Iris pigment epithelial cell (primary cell): ENCODE measurements around the gene HDAC4.

Source experiments
- DNase-seq: peaks from one replicate; pipeline ENCODE4 v3.0.0-alpha.2; 2011; ENCODE audit warnings: low read depth

Gene HDAC4

DNA sequence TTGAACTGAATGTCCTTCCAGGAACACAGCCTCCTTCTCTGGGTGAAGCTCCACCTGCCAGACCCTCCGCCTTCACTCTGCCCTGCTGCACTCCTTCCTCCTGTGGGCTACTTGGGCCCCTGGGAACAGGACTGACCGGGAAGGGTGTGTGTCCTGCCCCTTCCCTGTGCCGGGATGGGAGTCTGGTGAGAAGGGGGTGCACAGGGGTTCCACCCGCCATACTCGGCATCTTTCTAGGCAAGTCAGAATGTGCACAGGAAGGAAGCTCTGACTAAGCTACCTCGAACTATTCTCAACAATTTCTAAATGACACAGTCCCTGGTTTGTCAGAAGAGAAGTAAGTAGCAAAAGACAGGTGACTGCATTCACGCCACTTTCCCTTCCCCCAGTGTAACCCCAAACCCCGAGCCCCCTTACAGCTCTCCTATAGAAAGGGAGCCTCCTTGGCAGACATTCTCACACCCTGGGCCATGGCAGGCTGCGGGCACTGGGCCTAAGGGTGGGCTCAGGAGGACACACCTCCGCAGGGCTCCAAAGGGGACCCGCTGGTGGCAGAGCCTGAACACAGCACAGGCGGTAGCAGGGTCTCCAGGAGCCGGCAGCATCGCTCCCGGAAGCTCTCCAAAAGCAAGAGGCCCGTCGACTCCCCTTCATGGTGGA, 184.1 kb downstream of the HDAC4 start:
- DNase-seq, result no peak

- DNase-seq, result no peak
Observed at GRCh38 chr2:239215988-239216613, 184.7 kb downstream of the HDAC4 start.

- no peak for DNase-seq
Observed at GRCh38 chr2:239215136-239215925, 185.5 kb downstream of the HDAC4 start.

GRCh38 chr2:239214725-239215124, 186.1 kb downstream of the HDAC4 start:
- no peak for DNase-seq

GRCh38 chr2:239213643-239214101, 187.1 kb downstream of the HDAC4 start:
- no peak for DNase-seq

DNA sequence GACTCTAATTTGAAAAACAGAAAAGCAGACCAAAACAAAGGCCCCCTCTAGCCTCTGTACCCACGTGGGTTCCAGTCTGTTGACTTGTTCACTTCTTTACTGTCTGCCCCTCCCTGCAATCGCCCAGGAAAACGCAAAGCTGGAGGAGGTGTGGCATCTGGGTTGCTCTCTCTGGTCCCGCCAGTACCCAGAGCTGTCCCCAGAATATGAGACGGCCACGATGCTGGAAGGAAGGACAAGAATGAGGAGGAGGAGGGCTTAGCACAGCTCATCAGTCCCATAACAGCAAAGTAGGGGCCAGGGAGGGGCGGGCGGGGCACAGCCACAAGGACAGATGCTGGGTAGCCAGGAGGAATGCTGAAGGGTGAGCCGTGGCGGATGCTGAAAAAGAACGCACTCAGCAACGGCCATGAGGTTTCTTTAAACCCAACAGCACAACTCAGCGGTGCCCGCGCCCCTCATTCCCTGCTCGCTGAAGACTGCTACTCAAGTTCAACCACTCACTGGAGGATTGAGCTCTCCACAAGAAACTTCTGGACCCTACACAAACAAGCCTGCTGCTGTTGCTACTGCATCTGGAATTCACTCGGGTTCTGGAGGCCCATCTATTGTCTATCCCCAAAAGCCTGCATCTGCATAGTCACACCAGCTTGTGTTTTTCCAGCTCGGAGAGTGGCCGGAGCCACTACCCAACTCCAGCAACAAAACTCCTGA, 187.7 kb downstream of the HDAC4 start:
- no peak for DNase-seq

DNA sequence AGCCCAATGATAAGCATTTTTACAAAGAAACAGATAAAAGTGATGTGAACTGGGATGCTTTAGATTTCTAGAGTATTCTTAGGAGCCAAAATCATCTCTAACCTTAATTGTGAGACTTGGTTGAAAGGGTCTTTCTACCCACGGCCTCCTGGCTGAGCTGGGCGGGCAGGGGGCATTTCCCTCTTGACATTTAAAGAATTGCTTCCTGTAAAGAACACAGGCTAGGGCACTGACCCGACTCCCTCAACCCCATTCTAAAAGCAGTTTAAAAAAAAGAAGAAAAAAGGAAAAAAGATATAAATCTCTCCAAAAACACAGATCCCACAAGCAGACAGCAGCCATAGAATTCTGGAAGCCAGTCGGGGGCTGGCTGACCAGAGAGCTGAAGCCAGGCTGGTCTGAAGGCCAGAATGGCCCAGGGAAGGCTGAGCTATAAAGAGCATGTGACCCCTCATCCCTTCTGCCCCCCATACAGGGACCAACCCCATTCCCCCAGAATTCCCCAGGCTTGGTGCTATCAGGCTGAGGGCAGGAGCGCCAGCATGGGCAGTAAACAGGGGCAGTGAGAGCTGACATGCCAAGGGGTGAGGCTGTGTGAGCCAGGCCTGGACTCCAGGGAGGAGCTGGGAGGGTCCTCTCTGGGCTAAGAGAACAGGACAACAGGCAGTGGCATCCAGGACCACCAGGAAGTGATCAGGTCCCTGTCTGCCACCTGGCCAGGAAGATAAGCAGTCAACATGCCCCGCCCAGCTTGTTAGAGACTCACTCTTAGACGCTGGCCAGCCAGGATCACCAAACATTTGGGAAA, 188.5 kb downstream of the HDAC4 start:
- no peak for DNase-seq

DNA sequence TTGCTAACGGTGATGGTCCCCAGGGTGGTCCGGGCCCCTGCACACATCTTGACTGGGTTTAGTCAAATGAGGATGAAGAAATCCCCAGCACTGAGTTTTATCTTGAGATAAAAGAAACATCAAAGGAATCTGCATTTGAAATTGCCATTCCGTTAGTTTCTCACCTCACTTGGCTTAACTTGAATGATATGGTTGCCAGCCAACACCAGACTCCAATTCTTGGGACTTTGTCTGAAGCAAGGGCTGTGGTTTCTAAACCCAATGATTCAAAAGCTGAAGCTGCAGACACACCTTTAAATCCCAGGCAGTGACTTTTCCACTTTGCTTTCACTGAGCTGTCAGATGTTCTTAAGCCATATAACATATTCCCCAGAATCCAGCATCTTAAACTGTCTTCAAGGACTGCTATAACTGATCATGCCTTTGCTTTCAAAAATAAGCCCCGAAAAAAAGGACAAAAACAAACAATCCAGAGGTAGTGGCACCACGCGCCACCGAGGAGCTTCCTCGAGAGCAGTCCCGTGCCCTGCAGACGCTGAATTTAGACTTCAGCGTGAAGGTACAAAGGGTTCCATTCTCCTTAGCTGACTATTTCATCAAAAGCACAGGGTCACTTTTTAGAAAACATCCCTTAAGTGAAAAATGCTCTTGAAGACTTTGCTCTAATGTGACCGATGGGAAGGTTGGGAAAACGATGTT, 189.3 kb downstream of the HDAC4 start:
- no peak for DNase-seq

- no peak for DNase-seq
Observed at GRCh38 chr2:239209783-239210182, 191.0 kb downstream of the HDAC4 start.

GRCh38 chr2:239208465-239209180, 192.2 kb downstream of the HDAC4 start:
- no peak for DNase-seq

- no peak for DNase-seq
Observed at GRCh38 chr2:239206851-239207250, 194.0 kb downstream of the HDAC4 start.

GRCh38 chr2:239206042-239206441, 194.8 kb downstream of the HDAC4 start:
- no peak for DNase-seq

GRCh38 chr2:239204876-239205468, 195.8 kb downstream of the HDAC4 start:
- DNase-seq, result no peak

- no peak for DNase-seq
Observed at GRCh38 chr2:239204136-239204875, 196.5 kb downstream of the HDAC4 start.

DNA sequence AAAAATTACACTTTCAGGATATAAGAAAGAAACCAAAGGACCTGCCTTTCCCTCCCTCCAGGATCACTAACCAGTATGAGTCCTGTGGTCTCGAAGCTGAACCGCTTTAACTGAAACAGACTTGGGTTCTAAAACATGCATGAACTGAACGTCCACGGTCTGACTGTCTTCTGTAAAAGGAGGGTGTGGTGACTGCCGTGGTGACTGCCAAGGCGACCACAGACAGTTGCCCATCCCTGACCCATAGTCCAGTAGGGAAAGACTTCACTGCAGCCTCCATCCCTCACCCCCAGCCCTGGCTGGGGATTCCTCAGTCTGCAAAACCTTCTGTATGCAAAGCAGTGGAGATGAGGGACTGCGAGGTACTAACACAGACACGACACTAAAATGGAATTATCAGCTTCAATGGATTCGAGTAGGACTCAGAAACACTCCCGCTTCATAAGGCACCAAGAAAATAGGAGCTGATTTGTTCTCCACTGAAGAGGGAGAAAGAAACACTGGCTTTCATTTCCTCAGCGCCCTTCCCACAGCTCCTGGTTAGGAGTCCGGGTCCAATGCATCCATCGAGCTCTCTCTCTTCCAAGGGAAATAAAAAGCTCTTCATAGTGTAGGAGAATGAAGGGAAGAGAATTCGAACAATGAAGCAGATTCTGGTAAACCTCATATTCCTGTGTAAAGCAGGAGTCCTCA, 197.2 kb downstream of the HDAC4 start:
- DNase-seq, result no peak

GRCh38 chr2:239202836-239203235, 198.0 kb downstream of the HDAC4 start:
- no peak for DNase-seq

DNA sequence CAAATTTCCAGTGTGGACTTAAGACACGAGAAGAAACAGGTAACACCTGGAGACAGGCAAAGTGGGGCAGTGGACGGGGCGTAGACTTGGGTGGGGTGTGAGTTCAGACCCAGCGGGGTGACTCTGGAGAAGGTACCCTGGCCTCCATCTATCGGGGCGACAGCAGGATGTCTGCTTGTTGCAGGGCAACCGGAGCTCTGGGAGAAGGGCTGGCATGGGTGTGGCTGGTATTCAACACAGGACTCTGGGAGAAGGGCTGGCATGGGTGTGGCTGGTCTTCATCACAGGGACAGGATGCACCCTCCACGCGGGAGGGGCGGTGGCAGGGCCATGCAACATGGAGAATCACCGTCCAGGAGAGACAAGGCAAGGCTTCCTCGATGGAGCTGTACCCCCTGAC, 198.5 kb downstream of the HDAC4 start:
- no peak for DNase-seq

DNA sequence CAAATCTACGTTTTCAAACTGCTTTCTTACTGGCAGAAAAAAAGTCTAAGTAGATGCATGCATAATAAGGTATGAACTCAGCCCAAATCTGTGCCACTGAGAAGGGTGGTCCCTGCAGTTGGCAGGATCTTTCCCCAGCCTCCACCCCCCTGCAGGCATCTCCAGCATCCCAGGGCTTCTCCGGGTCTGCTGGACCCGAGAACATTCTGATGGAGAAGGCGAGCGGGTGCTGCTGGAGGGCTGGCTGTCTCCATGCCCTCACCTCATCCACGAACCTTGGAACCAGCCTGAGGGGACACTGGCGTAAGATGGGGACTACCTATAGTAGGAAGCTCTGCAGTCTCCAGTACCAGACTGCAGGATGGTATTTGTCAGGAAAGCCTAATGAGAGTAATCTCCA, 198.9 kb downstream of the HDAC4 start:
- DNase-seq, result no peak

- DNase-seq, result no peak
Observed at GRCh38 chr2:239201531-239201876, 199.3 kb downstream of the HDAC4 start.
